ENCODE measurements around the gene TMEM273. TPM values are rescaled to one million over a fixed set of nuclear protein-coding genes. Genes with fewer than 3 reads are reported as not detected.

Gene TMEM273
- total RNA-seq, 6 experiments from 2014 or later: 0.86 to 5.3 (median 2.3) TPM

- H3K4me3 ChIP-seq: no peak overlapping the region
- no peaks in the 10 kb centered on the region for H3K27me3 ChIP-seq
- H3K9me3 ChIP-seq: no peaks in the 10 kb centered on the region
- no peaks in the 10 kb centered on the region for H3K36me3 ChIP-seq
- TF ChIP-seq CTCF (IDR thresholded peaks at IDR 0.05): no peak
- no peak for TF ChIP-seq POLR2A (IDR thresholded peaks at IDR 0.05)
- 65% methylated on average over 4 of the region's 6 CpGs for WGBS (ENCODE audit: insufficient coverage, low coverage, low lambda C conversion rate, missing lambda C conversion rate)
- intact Hi-C loops (cut with DNase I): no loop called here
- no peak for DNase-seq
- no peak overlapping the region for H3K27ac ChIP-seq
- peaks cover 0 to 24% (median 0%) of the 10 kb centered on the region in 4 donors for H3K4me1 ChIP-seq
- no peak for ATAC-seq
These were observed 69.6 kb downstream of the TMEM273 start for GRCh38 chr10:49118430-49119074.

- H3K27ac ChIP-seq: no peak overlapping the region
- H3K27me3 ChIP-seq: no peaks in the 10 kb centered on the region
- intact Hi-C loops (cut with DNase I): no loop called here
- TF ChIP-seq CTCF (IDR thresholded peaks at IDR 0.05) (no peak), POLR2A (IDR thresholded peaks at IDR 0.05) (no peak)
- H3K9me3 ChIP-seq: no peaks in the 10 kb centered on the region
- 11% methylated on average over 2 of the region's 4 CpGs for WGBS (ENCODE audit: insufficient coverage, low coverage, low lambda C conversion rate, missing lambda C conversion rate)
- H3K36me3 ChIP-seq: no peaks in the 10 kb centered on the region
- peaks cover 0 to 24% (median 0%) of the 10 kb centered on the region in 4 donors for H3K4me1 ChIP-seq
- no peak overlapping the region for H3K4me3 ChIP-seq
- ATAC-seq: peak in 1 of 4 donors; percentile 16
- DNase-seq: no peak
These were observed 70.7 kb downstream of the TMEM273 start for GRCh38 chr10:49117376-49118070.

- Histone ChIP-seq H3K9me3 (no peaks in the 10 kb centered on the region), H3K27me3 (no peaks in the 10 kb centered on the region), H3K27ac (no peak overlapping the region), H3K4me1 (peaks cover 0 to 24% (median 0%) of the 10 kb centered on the region in 4 donors), H3K4me3 (no peak overlapping the region), H3K36me3 (no peaks in the 10 kb centered on the region)
- 73% methylated on average over 4 of the region's 5 CpGs for WGBS (ENCODE audit: insufficient coverage, low coverage, low lambda C conversion rate, missing lambda C conversion rate)
- intact Hi-C loops (cut with DNase I): no loop called here
- DNase-seq (peak in 1 of 3 donors; percentile 60), ATAC-seq (peak; percentile 40 to 82 (median 56))
- TF ChIP-seq POLR2A (IDR thresholded peaks at IDR 0.05) (no peak), CTCF (IDR thresholded peaks at IDR 0.05) (no peak)
These were observed 71.4 kb downstream of the TMEM273 start for GRCh38 chr10:49116509-49117375.

GRCh38 chr10:49115796-49116508 lies 72.2 kb downstream of the TMEM273 start:
- intact Hi-C loops (cut with DNase I): no loop called here
- Histone ChIP-seq H3K4me1 (peaks cover 0 to 24% (median 0%) of the 10 kb centered on the region in 4 donors), H3K9me3 (no peaks in the 10 kb centered on the region), H3K27me3 (no peaks in the 10 kb centered on the region), H3K36me3 (no peaks in the 10 kb centered on the region), H3K27ac (no peak overlapping the region), H3K4me3 (peak overlapping the region in 1 of 3 donors; percentile 38)
- DNase-seq: no peak
- 65% methylated on average over 3 of the region's 14 CpGs for whole genome bisulfite sequencing (ENCODE audit: insufficient coverage, low coverage, low lambda C conversion rate, missing lambda C conversion rate)
- ATAC-seq: no peak
- TF ChIP-seq CTCF (IDR thresholded peaks at IDR 0.05) (no peak), POLR2A (IDR thresholded peaks at IDR 0.05) (no peak)
